Type B pancreatic cell (in vitro differentiated cells): ENCODE measurements around the gene SHB. TPM values are rescaled to one million over a fixed set of nuclear protein-coding genes. Genes with fewer than 3 reads are reported as not detected.

ENCODE experiments used
- DNase-seq: peaks from one replicate; pipeline ENCODE4 v3.0.0; 2021; ENCODE audit warnings: mixed read lengths; ENCODE audit not compliant: unreplicated experiment; ENCODE audit errors: extremely low spot score
- H3K27ac Mint-ChIP-seq: 2 replicates; pipeline ENCODE4 v1.8.0; 2021; ENCODE audit warnings: mild to moderate bottlenecking, mixed read lengths
- H3K27me3 Mint-ChIP-seq: 2 replicates; pipeline ENCODE4 v1.8.0; 2021; ENCODE audit warnings: mixed read lengths
- H3K36me3 Mint-ChIP-seq: 2 replicates; pipeline ENCODE4 v1.8.0; 2021; ENCODE audit warnings: mixed read lengths
- H3K4me1 Mint-ChIP-seq: one replicate; pipeline ENCODE4 v1.8.0; 2021; ENCODE audit warnings: mixed read lengths; ENCODE audit not compliant: unreplicated experiment
- H3K4me3 Mint-ChIP-seq: 2 replicates; pipeline ENCODE4 v1.8.0; 2021; ENCODE audit warnings: mild to moderate bottlenecking, mixed read lengths
- H3K9me3 Mint-ChIP-seq: 2 replicates; pipeline ENCODE4 v1.8.0; 2021; ENCODE audit warnings: mixed read lengths
- total RNA-seq: library from RNA; stranded (reverse); gene quantifications from 2 replicates; pipeline ENCODE4 v1.2.1, GENCODE V29; 2021; ENCODE audit warnings: low replicate concordance
- TF ChIP-seq, protein P1 (sequence below): fragments of 200-600 bp; sonication (generic); conservative IDR thresholded peaks from 2 replicates; pipeline ENCODE4 v1.5.0; 2021; ENCODE audit warnings: antibody characterized with exemption, mild to moderate bottlenecking

The SHB gene
- total RNA-seq, 1 donor from 2014 or later: 14.4 TPM

DNA sequence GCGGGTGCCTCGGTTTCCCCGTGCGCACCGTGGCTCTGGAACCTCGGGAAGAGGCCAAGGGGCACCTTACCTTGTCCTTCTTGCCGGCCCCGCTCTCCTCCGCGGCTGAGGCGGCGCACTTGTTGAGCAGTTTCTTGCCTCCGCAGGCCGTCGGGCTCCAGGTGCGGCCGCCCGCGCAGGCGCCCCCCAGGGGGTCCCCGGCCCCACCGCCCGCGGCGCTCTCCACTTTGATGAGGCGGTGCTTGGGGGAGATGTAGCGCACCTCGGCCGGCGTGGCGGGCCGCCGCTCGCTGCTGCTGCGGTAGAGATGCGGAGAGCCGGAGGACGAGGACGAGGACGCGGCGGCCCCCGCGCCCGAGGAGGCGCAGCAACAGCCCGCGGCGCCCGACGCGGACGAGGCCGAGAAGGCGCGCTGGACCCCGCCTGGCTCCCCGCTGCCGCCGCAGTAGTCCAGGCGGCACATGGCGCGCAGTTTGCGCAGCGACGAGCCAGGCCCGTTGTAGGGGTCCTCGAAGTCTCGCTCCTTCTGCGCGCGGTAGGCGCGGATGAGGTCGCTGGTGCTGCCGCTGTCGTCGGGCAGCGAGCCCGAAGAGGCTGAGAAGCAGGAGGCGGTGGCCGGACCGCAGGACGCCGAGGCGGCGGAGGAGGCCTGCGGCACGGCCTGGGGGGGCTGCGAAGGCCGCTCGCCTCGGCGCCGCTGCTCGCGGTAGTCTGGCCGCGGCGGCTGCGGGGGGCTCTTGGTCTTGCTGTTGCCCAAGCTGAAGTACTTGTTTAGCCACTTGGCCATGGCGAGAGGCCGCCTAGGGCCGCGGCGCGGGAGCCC, 957 bp downstream of the SHB start:
- H3K27ac Mint-ChIP-seq: peak overlapping the region; percentile 94
- no peaks in the 10 kb centered on the region for H3K9me3 Mint-ChIP-seq
- peaks cover 3% of the 10 kb centered on the region for H3K27me3 Mint-ChIP-seq
- TF ChIP-seq, protein P1, sequence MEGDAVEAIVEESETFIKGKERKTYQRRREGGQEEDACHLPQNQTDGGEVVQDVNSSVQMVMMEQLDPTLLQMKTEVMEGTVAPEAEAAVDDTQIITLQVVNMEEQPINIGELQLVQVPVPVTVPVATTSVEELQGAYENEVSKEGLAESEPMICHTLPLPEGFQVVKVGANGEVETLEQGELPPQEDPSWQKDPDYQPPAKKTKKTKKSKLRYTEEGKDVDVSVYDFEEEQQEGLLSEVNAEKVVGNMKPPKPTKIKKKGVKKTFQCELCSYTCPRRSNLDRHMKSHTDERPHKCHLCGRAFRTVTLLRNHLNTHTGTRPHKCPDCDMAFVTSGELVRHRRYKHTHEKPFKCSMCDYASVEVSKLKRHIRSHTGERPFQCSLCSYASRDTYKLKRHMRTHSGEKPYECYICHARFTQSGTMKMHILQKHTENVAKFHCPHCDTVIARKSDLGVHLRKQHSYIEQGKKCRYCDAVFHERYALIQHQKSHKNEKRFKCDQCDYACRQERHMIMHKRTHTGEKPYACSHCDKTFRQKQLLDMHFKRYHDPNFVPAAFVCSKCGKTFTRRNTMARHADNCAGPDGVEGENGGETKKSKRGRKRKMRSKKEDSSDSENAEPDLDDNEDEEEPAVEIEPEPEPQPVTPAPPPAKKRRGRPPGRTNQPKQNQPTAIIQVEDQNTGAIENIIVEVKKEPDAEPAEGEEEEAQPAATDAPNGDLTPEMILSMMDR: no peak
- no peaks in the 10 kb centered on the region for H3K36me3 Mint-ChIP-seq
- DNase-seq: no peak
- peak overlapping the region; percentile 95 for H3K4me3 Mint-ChIP-seq
- H3K4me1 Mint-ChIP-seq: peaks cover 52% of the 10 kb centered on the region

DNA sequence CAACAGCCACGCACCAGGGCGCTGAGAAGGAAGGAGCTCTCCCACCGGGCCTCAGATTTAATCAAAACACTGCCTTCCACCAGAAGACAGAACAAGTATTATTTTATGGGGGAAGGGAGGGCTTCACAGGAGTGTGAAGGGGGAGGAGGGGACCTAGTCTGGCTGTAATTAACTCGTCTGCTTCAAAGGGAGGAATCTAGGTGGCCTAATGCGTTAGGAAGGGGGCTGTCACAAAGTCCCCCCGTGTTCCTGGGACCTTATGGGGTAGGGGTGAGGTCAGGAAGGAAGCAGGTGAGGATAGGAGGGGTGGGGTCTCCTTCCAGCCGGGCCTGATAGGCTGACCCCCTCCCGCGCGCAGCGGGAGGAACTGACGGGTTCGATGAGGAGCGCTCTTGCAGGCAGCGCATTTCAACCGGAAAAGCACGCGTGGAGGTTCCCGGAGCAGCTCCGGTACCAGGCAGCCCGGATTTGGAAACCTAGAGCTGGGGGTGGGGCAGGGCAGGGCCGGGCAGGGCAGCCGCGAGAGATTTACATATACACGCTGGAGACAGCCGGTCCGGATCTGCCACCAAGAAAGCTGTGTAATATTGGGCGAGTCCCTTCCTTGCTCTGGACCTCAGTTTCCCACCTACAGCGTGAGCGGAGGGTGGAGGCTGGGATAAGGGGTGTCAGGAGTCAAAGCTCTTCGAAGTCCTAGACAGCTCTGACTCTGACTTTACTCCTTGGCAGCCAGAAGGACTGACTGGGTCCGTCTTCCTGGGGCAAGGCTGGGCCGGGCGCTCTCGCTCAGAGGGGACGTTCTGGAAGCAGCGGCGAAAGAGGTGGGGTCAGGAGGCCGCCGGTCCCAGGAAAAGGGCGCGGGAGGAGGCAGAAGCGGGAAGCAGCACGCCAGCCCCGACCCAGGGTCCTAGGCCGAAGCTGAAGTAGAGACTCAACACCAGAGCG, 1.8 kb downstream of the SHB start:
- no peaks in the 10 kb centered on the region for H3K36me3 Mint-ChIP-seq
- peak overlapping the region; percentile 95 for H3K4me3 Mint-ChIP-seq
- TF ChIP-seq, protein P1: no peak
- H3K27me3 Mint-ChIP-seq: peaks cover 3% of the 10 kb centered on the region
- peak overlapping the region; percentile 94 for H3K27ac Mint-ChIP-seq
- H3K9me3 Mint-ChIP-seq: no peaks in the 10 kb centered on the region
- no peak for DNase-seq
- peaks cover 61% of the 10 kb centered on the region for H3K4me1 Mint-ChIP-seq

DNA sequence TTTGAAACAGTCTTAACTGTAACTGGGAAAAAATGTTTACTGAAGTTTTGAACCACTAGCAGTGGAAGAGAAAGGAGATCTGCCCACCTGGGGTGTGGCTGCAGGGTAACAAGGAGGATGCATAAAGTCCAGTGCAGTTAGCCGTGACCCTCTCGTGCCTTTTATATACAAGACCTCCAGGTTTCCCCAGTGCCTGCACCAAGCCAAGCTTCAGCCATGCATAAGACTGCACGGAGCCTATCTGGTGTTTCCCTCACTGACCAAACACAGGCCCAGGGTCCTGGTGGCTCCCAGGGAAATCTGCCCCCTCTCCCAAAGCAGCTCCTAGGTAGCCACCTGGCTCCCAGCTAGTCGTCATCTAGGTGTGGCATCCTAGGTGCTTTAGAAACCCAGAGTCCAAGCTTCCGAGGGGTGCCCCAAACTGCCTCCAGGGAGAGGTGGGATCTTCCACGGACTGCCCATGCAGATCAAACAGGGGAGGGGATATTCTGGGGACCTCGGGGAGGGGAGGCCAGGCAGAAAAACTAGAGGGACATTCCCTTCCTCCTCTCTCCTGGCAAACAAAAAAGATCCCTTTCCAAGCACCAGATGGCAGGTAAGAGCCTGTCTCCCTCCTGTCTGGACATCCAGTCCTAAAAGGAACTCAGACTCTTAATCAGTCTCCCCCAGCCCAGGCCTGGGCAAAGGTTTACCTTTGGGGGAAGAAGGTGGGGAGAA, 2.7 kb downstream of the SHB start:
- Mint-ChIP-seq H3K27ac (peak overlapping the region; percentile 73), H3K27me3 (peaks cover 3% of the 10 kb centered on the region), H3K4me1 (peaks cover 65% of the 10 kb centered on the region), H3K9me3 (no peaks in the 10 kb centered on the region), H3K4me3 (peak overlapping the region; percentile 95), H3K36me3 (no peaks in the 10 kb centered on the region)
- DNase-seq: no peak
- TF ChIP-seq, protein P1: peak; percentile 38

DNA sequence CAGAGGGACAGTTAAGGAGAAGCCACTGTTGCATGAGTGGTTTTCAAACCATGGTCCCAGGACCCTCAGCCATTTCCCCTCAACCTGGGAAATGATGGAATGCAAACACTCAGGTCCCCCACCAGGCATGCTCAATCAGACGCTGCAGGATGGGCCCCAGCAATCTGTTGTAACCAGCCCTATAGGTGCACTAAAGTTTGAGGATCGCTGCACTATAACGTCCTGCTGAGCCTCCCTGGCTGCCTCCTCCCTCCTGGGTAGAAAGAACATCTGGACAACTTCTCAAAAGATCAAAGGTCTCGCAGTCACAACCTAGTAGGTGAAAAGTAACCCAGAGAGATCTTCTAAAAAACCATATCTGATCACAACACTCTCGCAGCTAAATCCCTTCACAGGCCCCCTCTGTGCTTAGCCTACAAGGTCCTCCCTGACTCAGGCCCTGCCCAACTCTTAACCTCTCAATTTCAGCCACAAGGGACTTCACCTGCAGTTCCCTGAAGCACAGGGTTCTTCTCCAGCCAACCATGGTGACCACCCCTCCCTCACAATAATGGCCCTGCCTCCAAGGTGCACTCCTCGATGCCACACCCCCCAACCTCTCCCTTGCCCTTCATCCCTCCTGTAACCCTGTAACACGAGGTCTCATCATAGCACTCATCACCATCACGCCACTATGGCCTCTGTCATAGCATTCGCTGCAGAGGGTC, 3.5 kb downstream of the SHB start:
- no peak for DNase-seq
- Mint-ChIP-seq H3K36me3 (no peaks in the 10 kb centered on the region), H3K4me1 (peaks cover 59% of the 10 kb centered on the region), H3K4me3 (peak overlapping the region; percentile 95), H3K27me3 (peaks cover 3% of the 10 kb centered on the region), H3K27ac (peak overlapping the region; percentile 73), H3K9me3 (no peaks in the 10 kb centered on the region)
- TF ChIP-seq, protein P1: no peak
